Brain microvascular endothelial cell (primary cell): Measurements from ENCODE around the gene PPP4R2.

ENCODE experiments used
- DNase-seq: peaks from one replicate; pipeline ENCODE4 v3.0.0-alpha.2; 2020
- H3K27ac ChIP-seq: fragments of 250-450 bp; sonication (Bioruptor Pico); 2 replicates; pipeline ENCODE4 v1.5.1; 2020; ENCODE audit warnings: mild to moderate bottlenecking, moderate library complexity
- H3K27me3 ChIP-seq: fragments of 250-450 bp; sonication (Bioruptor Pico); replicated peaks from 2 replicates; pipeline ENCODE4 v1.5.1; 2020; ENCODE audit warnings: mild to moderate bottlenecking
- H3K36me3 ChIP-seq: fragments of 250-450 bp; sonication (Bioruptor Pico); replicated peaks from 2 replicates; pipeline ENCODE4 v1.5.1; 2020; ENCODE audit warnings: mild to moderate bottlenecking
- H3K4me3 ChIP-seq: 2 replicates; pipeline ENCODE4 v1.5.1; 2011; ENCODE audit warnings: low read depth, mild to moderate bottlenecking, control low read depth, low read length, moderate library complexity
- in situ Hi-C: cut with HindIII; loops from 2 replicates; pipeline ENCODE4 v1.10.0; 2017; ENCODE audit warnings: low sequenced_read_pairs, low pct_ligation_motif_present
- TF ChIP-seq, protein P1 (sequence below): IDR thresholded peaks from 2 replicates; pipeline ENCODE4 v1.5.1; 2011; ENCODE audit warnings: low read depth, mild to moderate bottlenecking, moderate library complexity, low read length, control low read depth, inconsistent platforms; ENCODE audit errors: missing control alignments

PPP4R2 gene

DNA sequence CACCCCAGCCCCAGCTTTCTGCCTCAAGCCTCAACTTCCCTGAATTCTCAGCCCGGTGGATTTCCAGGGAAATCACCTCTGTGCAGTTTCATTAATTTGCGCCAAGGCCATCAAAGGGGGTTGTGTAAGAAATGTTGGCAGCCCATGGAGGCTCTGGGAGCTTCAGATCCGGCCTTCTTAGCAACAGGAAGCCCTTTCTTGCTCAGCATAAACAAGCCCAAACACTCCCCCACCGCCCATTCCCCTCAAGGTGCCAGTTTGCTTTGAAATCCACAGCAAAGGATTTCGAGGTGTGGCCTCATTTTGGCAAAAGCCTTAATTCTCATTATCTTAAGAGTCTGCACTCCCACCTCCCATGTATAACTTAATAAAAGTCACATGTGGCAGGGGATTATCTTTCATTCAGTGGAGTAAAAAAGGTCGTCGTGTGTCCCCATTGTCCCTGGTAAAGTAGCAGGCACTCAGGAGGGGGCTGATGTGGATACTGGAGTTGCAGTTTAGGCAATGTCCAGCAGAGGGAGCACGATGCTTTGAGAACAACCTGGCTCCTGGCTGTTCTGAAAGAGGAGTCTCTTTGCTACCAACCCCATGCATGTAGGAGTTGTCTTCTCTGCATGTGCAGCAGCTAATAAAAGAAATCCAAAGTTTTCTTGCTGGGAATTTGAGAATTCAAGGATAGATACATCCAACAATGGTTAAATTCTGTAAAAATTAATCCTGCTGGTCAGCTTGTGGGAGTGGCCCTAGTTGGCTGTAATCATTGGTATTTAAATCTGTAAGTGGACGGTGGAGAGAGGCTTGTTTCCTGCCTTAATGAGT, 104.3 kb downstream of the PPP4R2 start:
- TF ChIP-seq, protein P1, sequence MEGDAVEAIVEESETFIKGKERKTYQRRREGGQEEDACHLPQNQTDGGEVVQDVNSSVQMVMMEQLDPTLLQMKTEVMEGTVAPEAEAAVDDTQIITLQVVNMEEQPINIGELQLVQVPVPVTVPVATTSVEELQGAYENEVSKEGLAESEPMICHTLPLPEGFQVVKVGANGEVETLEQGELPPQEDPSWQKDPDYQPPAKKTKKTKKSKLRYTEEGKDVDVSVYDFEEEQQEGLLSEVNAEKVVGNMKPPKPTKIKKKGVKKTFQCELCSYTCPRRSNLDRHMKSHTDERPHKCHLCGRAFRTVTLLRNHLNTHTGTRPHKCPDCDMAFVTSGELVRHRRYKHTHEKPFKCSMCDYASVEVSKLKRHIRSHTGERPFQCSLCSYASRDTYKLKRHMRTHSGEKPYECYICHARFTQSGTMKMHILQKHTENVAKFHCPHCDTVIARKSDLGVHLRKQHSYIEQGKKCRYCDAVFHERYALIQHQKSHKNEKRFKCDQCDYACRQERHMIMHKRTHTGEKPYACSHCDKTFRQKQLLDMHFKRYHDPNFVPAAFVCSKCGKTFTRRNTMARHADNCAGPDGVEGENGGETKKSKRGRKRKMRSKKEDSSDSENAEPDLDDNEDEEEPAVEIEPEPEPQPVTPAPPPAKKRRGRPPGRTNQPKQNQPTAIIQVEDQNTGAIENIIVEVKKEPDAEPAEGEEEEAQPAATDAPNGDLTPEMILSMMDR = peak; percentile 96
- no peaks in the 10 kb centered on the region for H3K36me3 ChIP-seq
- peak; percentile 84 for DNase-seq
- H3K27ac ChIP-seq = no peak overlapping the region
- no peaks in the 10 kb centered on the region for H3K27me3 ChIP-seq
- no peak overlapping the region for H3K4me3 ChIP-seq
- in situ Hi-C loops = no loop called here

GRCh38 chr3:73101881-73102280, 105.3 kb downstream of the PPP4R2 start:
- no peaks in the 10 kb centered on the region for H3K27me3 ChIP-seq
- in situ Hi-C loops = no loop called here
- no peaks in the 10 kb centered on the region for H3K36me3 ChIP-seq
- no peak overlapping the region for H3K27ac ChIP-seq
- TF ChIP-seq, protein P1 = no peak
- no peak for DNase-seq
- H3K4me3 ChIP-seq = no peak overlapping the region

- Histone ChIP-seq H3K36me3 (no peaks in the 10 kb centered on the region), H3K27me3 (no peaks in the 10 kb centered on the region), H3K4me3 (no peak overlapping the region), H3K27ac (no peak overlapping the region)
- no peak for DNase-seq
- in situ Hi-C loops = no loop called here
- TF ChIP-seq, protein P1 = no peak
Measured at GRCh38 chr3:73107215-73107614, 110.6 kb downstream of the PPP4R2 start.

DNA sequence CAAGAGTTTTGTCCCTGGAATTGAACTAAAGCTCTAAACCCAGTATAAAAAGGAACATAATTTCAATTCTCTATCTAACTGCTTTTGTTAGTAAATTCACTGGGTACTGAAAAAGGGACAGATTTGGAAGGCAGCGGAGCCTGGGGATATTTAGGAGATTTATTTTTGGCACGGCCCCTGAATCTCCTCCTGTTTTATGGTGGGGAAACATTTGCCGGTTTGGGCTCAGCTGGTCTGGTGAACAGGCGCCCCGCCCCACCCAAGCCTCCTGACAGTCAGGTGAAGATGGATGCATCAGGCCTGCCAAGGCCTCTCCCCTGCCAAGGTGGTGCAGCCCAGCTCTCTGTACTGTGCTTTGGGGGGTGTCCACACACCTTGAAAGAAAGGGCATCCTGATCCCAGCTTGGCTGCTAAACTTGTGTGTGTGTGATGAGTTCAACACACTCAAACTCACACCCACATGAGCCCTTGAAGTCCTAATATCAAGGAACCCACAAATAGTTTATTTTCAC, 111.1 kb downstream of the PPP4R2 start:
- no peaks in the 10 kb centered on the region for H3K27me3 ChIP-seq
- in situ Hi-C loops = no loop called here
- no peaks in the 10 kb centered on the region for H3K36me3 ChIP-seq
- no peak overlapping the region for H3K4me3 ChIP-seq
- H3K27ac ChIP-seq = no peak overlapping the region
- TF ChIP-seq, protein P1 = no peak
- DNase-seq = no peak

GRCh38 chr3:73108750-73109149, 112.1 kb downstream of the PPP4R2 start:
- Histone ChIP-seq H3K4me3 (no peak overlapping the region), H3K27ac (no peak overlapping the region), H3K36me3 (no peaks in the 10 kb centered on the region), H3K27me3 (no peaks in the 10 kb centered on the region)
- TF ChIP-seq, protein P1 = no peak
- no peak for DNase-seq
- in situ Hi-C loops = no loop called here
